ENCODE data around the gene GALM.

Gene GALM

DNA sequence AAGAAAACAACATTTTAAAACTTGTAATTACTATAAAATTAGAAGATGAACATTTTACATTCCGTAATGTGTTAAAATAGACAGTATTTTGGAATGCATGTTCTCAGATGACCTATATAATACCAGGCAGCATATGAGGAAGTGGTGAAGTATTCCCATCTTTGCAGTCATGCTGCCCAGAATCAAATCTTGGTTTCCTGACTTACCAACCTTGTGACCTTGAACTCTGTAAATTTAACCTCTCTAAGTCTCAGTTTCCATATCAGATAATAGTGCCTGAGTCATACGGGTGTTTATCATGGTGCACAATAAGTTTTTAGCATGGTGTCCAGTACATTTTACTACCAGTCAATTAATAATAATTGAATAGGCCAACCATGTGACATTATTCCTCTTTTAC, 7.3 kb upstream of the GALM start:
- no peak for DNase-seq
- Histone ChIP-seq H3K9me3 (ENCODE audit: severe bottlenecking) (no peaks in the 10 kb centered on the region), H3K4me3 (ENCODE audit: low read depth, low read length) (no peak overlapping the region), H3K27ac (no peak overlapping the region), H3K27me3 (ENCODE audit: insufficient read depth, low read depth, severe bottlenecking) (no peaks in the 10 kb centered on the region), H3K36me3 (no peaks in the 10 kb centered on the region)
- TF ChIP-seq, protein P1, sequence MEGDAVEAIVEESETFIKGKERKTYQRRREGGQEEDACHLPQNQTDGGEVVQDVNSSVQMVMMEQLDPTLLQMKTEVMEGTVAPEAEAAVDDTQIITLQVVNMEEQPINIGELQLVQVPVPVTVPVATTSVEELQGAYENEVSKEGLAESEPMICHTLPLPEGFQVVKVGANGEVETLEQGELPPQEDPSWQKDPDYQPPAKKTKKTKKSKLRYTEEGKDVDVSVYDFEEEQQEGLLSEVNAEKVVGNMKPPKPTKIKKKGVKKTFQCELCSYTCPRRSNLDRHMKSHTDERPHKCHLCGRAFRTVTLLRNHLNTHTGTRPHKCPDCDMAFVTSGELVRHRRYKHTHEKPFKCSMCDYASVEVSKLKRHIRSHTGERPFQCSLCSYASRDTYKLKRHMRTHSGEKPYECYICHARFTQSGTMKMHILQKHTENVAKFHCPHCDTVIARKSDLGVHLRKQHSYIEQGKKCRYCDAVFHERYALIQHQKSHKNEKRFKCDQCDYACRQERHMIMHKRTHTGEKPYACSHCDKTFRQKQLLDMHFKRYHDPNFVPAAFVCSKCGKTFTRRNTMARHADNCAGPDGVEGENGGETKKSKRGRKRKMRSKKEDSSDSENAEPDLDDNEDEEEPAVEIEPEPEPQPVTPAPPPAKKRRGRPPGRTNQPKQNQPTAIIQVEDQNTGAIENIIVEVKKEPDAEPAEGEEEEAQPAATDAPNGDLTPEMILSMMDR (IDR thresholded peaks at IDR 0.05; ENCODE audit: low read depth, low read length) = no peak

DNA sequence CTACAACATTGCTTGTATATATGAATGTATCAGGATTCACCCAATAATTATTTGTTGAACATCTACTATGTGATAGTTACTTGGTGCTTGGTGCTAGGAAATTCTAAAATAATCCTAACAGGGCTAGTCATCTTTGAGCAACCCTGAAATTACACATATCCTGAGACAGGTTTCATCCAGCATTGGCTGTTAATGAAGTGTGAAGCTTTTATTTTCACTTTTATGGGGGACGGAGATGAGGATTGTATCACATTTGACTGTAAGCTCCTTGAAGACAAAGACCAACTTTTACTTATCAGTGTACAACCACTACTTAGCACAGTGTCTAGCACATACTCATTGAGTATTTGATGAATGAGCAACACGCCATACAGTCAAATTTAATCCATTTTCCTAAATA, 6.8 kb upstream of the GALM start:
- DNase-seq = no peak
- Histone ChIP-seq H3K27me3 (ENCODE audit: insufficient read depth, low read depth, severe bottlenecking) (no peaks in the 10 kb centered on the region), H3K9me3 (ENCODE audit: severe bottlenecking) (no peaks in the 10 kb centered on the region), H3K27ac (no peak overlapping the region), H3K4me3 (ENCODE audit: low read depth, low read length) (no peak overlapping the region), H3K36me3 (no peaks in the 10 kb centered on the region)
- TF ChIP-seq, protein P1 (IDR thresholded peaks at IDR 0.05; ENCODE audit: low read depth, low read length) = no peak

DNA sequence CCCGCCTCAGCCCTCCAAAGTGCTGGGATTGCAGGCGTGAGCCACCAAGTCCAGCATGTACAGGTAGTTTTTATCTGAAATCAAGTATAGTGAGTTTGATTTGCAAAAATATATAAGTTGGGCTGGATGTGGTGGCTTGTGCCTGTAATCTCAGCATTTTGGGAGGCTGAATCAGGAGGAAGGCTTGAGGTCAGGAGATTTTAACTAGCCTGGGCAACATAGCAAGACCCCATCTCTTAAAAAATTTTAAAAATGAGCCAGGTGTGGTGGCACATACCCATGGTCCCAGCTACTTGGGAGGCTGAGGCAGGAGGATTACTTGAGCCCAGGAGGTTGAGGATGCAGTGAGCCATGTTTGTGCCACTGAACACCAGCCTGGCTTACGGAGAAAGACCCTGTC, 5.6 kb upstream of the GALM start:
- TF ChIP-seq, protein P1 (IDR thresholded peaks at IDR 0.05; ENCODE audit: low read depth, low read length) = no peak
- H3K27ac ChIP-seq = no peak overlapping the region
- H3K9me3 ChIP-seq (ENCODE audit: severe bottlenecking) = no peaks in the 10 kb centered on the region

DNA sequence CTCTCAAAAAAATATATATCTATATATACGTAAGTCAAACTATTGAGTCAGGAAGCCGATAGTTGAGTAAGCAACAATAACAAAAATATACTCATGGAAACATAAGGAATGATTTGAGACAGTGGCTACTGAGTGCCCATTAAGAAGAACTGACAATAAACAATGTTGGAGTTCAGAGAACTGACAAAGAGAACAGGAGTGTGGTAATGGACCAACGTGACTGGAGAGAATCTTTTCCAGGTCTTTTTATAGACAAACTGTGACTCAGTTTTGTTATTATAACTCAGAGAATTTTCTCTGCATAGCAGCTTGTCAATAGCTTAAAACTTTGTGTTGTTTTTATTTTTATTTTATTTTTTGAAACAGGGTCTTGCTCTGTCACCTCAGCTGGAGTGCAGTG, 4.6 kb upstream of the GALM start:
- no peak for DNase-seq
- H3K27me3 ChIP-seq (ENCODE audit: insufficient read depth, low read depth, severe bottlenecking) = no peaks in the 10 kb centered on the region
- no peaks in the 10 kb centered on the region for H3K9me3 ChIP-seq (ENCODE audit: severe bottlenecking)
- TF ChIP-seq, protein P1 (IDR thresholded peaks at IDR 0.05; ENCODE audit: low read depth, low read length) = no peak
- no peak overlapping the region for H3K27ac ChIP-seq
- no peak overlapping the region for H3K4me3 ChIP-seq (ENCODE audit: low read depth, low read length)
- H3K36me3 ChIP-seq = no peaks in the 10 kb centered on the region

More for the DNA sequence above, 5.6 kb upstream of the GALM start:
- H3K36me3 ChIP-seq = no peaks in the 10 kb centered on the region
- no peak overlapping the region for H3K4me3 ChIP-seq (ENCODE audit: low read depth, low read length)
- H3K27me3 ChIP-seq (ENCODE audit: insufficient read depth, low read depth, severe bottlenecking) = no peaks in the 10 kb centered on the region
- no peak for DNase-seq

DNA sequence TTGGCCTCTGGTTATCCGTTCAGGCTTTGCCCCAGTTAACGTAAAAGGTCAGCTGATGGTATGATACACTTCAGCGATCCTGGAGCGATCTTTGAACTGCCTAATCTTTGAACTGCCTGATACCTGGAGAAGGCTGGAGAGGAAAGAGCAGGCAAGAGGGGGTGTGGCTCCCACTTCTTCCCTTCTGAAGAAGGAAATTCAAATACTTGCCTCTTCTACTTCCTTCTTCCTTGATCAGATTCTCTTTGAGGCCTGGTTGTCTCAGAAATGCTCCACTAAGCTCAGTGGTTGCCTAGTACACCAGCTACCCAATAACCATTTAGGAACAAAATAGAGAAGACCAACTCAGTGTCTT, 619 bp downstream of the GALM start:
- Histone ChIP-seq H3K36me3 (no peaks in the 10 kb centered on the region), H3K27me3 (ENCODE audit: insufficient read depth, low read depth, severe bottlenecking) (no peaks in the 10 kb centered on the region), H3K27ac (no peak overlapping the region), H3K9me3 (ENCODE audit: severe bottlenecking) (no peaks in the 10 kb centered on the region), H3K4me3 (ENCODE audit: low read depth, low read length) (no peak overlapping the region)
- no peak for DNase-seq
- TF ChIP-seq, protein P1 (IDR thresholded peaks at IDR 0.05; ENCODE audit: low read depth, low read length) = no peak

DNA sequence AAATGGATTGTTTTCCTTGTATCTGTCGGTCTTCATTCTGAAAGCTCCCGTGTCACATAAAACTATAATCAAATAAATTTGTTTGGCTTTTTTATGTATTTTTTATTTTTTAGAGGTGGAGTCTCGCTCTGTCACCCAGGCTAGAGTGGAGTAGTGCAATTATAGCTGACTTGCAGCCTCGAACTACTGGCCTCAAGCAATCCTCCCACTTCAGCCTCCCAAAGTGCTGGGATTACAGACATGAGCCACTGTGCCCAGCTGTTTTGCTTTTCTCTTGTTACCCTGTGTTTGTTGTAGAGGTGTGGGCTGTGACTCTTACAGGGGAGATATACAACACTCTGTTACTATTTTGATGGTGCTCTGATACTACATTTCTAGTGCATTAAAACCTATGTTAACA, 2.2 kb downstream of the GALM start:
- no peak overlapping the region for H3K27ac ChIP-seq
- no peak for DNase-seq
- H3K9me3 ChIP-seq (ENCODE audit: severe bottlenecking) = no peaks in the 10 kb centered on the region
- H3K36me3 ChIP-seq = no peaks in the 10 kb centered on the region
- TF ChIP-seq, protein P1 (IDR thresholded peaks at IDR 0.05; ENCODE audit: low read depth, low read length) = no peak
- H3K4me3 ChIP-seq (ENCODE audit: low read depth, low read length) = no peak overlapping the region
- no peaks in the 10 kb centered on the region for H3K27me3 ChIP-seq (ENCODE audit: insufficient read depth, low read depth, severe bottlenecking)

All from WERI-Rb-1 (cell line).